Measurements from ENCODE around the gene LAMC3.
A peak's percentile ranks its signal among the peaks of the same experiment; 100 is the strongest.

LAMC3 gene

GRCh38 chr9:131045300-131046092 is 36.5 kb downstream of the LAMC3 start:
- no peak for DNase-seq (ENCODE audit: low spot score)

- DNase-seq (ENCODE audit: low spot score) = no peak
These were observed 37.1 kb downstream of the LAMC3 start for GRCh38 chr9:131046093-131046380.

- DNase-seq (ENCODE audit: low spot score) = peak; percentile 78
These were observed 37.7 kb downstream of the LAMC3 start for GRCh38 chr9:131046581-131047202.

GRCh38 chr9:131048332-131048731 is 39.4 kb downstream of the LAMC3 start:
- no peak for DNase-seq (ENCODE audit: low spot score)

GRCh38 chr9:131048820-131049219 is 39.8 kb downstream of the LAMC3 start:
- no peak for DNase-seq (ENCODE audit: low spot score)

GRCh38 chr9:131049829-131050715 is 41.1 kb downstream of the LAMC3 start:
- DNase-seq (ENCODE audit: low spot score) = no peak

- no peak for DNase-seq (ENCODE audit: low spot score)
These were observed 41.9 kb downstream of the LAMC3 start for GRCh38 chr9:131050831-131051230.

- no peak for DNase-seq (ENCODE audit: low spot score)
These were observed 42.9 kb downstream of the LAMC3 start for GRCh38 chr9:131051592-131052517.

GRCh38 chr9:131053896-131054295 is 44.9 kb downstream of the LAMC3 start:
- DNase-seq (ENCODE audit: low spot score) = no peak

GRCh38 chr9:131056781-131057506 is 48.0 kb downstream of the LAMC3 start:
- no peak for DNase-seq (ENCODE audit: low spot score)

- DNase-seq (ENCODE audit: low spot score) = no peak
These were observed 52.1 kb downstream of the LAMC3 start for GRCh38 chr9:131060900-131061630.

GRCh38 chr9:131062969-131063368 is 54.0 kb downstream of the LAMC3 start:
- DNase-seq (ENCODE audit: low spot score) = no peak

- DNase-seq (ENCODE audit: low spot score) = no peak
These were observed 56.6 kb downstream of the LAMC3 start for GRCh38 chr9:131065599-131065998.

GRCh38 chr9:131067625-131068024 is 58.7 kb downstream of the LAMC3 start:
- no peak for DNase-seq (ENCODE audit: low spot score)

GRCh38 chr9:131068076-131068816 is 59.3 kb downstream of the LAMC3 start:
- DNase-seq (ENCODE audit: low spot score) = no peak

GRCh38 chr9:131069699-131070098 is 60.7 kb downstream of the LAMC3 start:
- DNase-seq (ENCODE audit: low spot score) = no peak

- DNase-seq (ENCODE audit: low spot score) = no peak
These were observed 63.3 kb downstream of the LAMC3 start for GRCh38 chr9:131072107-131072870.

- DNase-seq (ENCODE audit: low spot score) = no peak
These were observed 63.9 kb downstream of the LAMC3 start for GRCh38 chr9:131072871-131073237.
